HepG2 (cell line): Measurements from ENCODE around the gene KIF20A. TPM values are rescaled to one million over a fixed set of nuclear protein-coding genes. Genes with fewer than 3 reads are reported as not detected.
A peak's percentile ranks its signal among the peaks of the same experiment; 100 is the strongest.

Experiments
- ATAC-seq: fragments of 200-7000 bp; cut with Tn5 transposase; 3 replicates; pipeline ENCODE4 v1.9.1; 2020; ENCODE audit warnings: mild to moderate bottlenecking, moderate library complexity
- BruUV-seq: library from RNA; stranded (reverse); fragments of 400-500 nt; replicated peaks from 2 replicates; lab custom pipeline; 2021; lab: Mats Ljungman, UMichigan
- CTCF ChIA-PET: fragments of 300-600 bp; formaldehyde crosslinking; extraction: SDS; loops from one replicate; lab custom pipeline; 2021; ENCODE audit warnings: low total read pairs, inconsistent platforms, low intra/inter-chr PET ratio; lab: Yijun Ruan, JAX
- POLR2A ChIA-PET: fragments of 350-600 bp; sonication (Branson Sonifier 250); formaldehyde crosslinking; loops from one replicate; lab custom pipeline; 2020; ENCODE audit warnings: antibody characterized with exemption, inconsistent platforms; lab: Yijun Ruan, JAX
- DNase-seq: peaks from one replicate; pipeline ENCODE4 v3.0.0-alpha.2; 2015; ENCODE audit warnings: low spot score
- FAIRE-seq: peaks from 3 replicates; lab custom pipeline; 2011; peaks lifted over from hg19 to GRCh38; lab: Jason Lieb, UNC
- H2AFZ ChIP-seq: one replicate; pipeline ENCODE4 v1.6.1; 2011; ENCODE audit warnings: low read length, inconsistent platforms
- H3K27ac ChIP-seq: fragments of 300-600 bp; 3 replicates; pipeline ENCODE4 v1.8.0; 2011; ENCODE audit warnings: mixed run types, mild to moderate bottlenecking, mixed read lengths, low read length, inconsistent platforms; ENCODE audit not compliant: insufficient read depth; ENCODE audit errors: extremely low read length
- H3K27me3 ChIP-seq, 2 experiments: fragments of 200-600 bp in 1 of 2; 2 replicates in 1 of 2; 3 replicates in 1 of 2; pipeline versions ENCODE4 v1.6.0 to v1.8.0; 2011; ENCODE audit warnings: low read length in 2 of 2, mild to moderate bottlenecking in 2 of 2, moderate library complexity in 2 of 2, inconsistent platforms in 1 of 2; ENCODE audit not compliant: insufficient read depth in 2 of 2, control insufficient read depth in 1 of 2
- H3K36me3 ChIP-seq, 2 experiments: fragments of 200-600 bp in 1 of 2; replicated peaks in 1 of 2; 2 replicates in 1 of 2; 3 replicates in 1 of 2; pipeline versions ENCODE4 v1.5.1 to v1.8.0; 2011; ENCODE audit warnings: low read length in 2 of 2, inconsistent platforms in 1 of 2; ENCODE audit not compliant: insufficient read depth in 2 of 2, control insufficient read depth in 1 of 2
- H3K4me1 ChIP-seq: 2 replicates; pipeline ENCODE4 v1.5.1; 2012; ENCODE audit warnings: low read length, inconsistent platforms; ENCODE audit not compliant: insufficient read depth
- H3K4me2 ChIP-seq: 2 replicates; pipeline ENCODE4 v1.6.0; 2011; ENCODE audit warnings: low read depth, low read length, inconsistent platforms
- H3K4me3 ChIP-seq, 3 experiments: fragments of 200-600 bp in 1 of 3; sonication (generic), shearing (Covaris generic) in 1 of 3; replicated peaks in 1 of 3; 2 replicates each; pipeline ENCODE4 v1.5.1; 2011 to 2016; ENCODE audit warnings: low read length in 3 of 3, inconsistent platforms in 2 of 3, low read depth in 2 of 3, mild to moderate bottlenecking in 2 of 3, control low read depth in 1 of 3, mixed read lengths in 1 of 3; ENCODE audit not compliant: insufficient read depth in 1 of 3
- H3K79me2 ChIP-seq: one replicate; pipeline ENCODE4 v1.6.1; 2011; ENCODE audit warnings: low read length, inconsistent platforms; ENCODE audit not compliant: insufficient read depth
- H3K9ac ChIP-seq: 2 replicates; pipeline ENCODE4 v1.6.0; 2011; ENCODE audit warnings: mild to moderate bottlenecking, low read depth, low read length, inconsistent platforms; ENCODE audit not compliant: insufficient read depth
- H3K9me3 ChIP-seq: 2 replicates; pipeline ENCODE4 v1.5.1; 2012; ENCODE audit warnings: mild to moderate bottlenecking, low read length
- H4K20me1 ChIP-seq: 2 replicates; pipeline ENCODE4 v1.6.0; 2011; ENCODE audit warnings: inconsistent platforms, mild to moderate bottlenecking, low read length, moderate library complexity; ENCODE audit not compliant: insufficient read depth
- ISL2 ChIP-seq: sonication (generic); formaldehyde crosslinking; IDR thresholded peaks from 2 replicates; pipeline ENCODE4 v1.5.0; 2020; ENCODE audit warnings: missing genetic modification reagents
- MEF2D ChIP-seq: sonication (generic); formaldehyde crosslinking; IDR thresholded peaks from 2 replicates; pipeline ENCODE4 v1.5.1; 2020; ENCODE audit warnings: mild to moderate bottlenecking, missing genetic modification reagents
- REL ChIP-seq: sonication (generic); formaldehyde crosslinking; conservative IDR thresholded peaks from 2 replicates; pipeline ENCODE4 v1.8.0; 2022; ENCODE audit warnings: mild to moderate bottlenecking, missing genetic modification reagents, moderate library complexity
- RORA ChIP-seq: sonication (generic); formaldehyde crosslinking; IDR thresholded peaks from 2 replicates; pipeline ENCODE4 v1.5.0; 2020; ENCODE audit warnings: mild to moderate bottlenecking, missing genetic modification reagents, moderate library complexity
- TCF7L2 ChIP-seq: IDR thresholded peaks from 2 replicates; pipeline ENCODE4 v1.6.1; 2011; ENCODE audit warnings: mild to moderate bottlenecking, low read depth, low read length, moderate library complexity
- ZNF180 ChIP-seq: sonication (generic); formaldehyde crosslinking; IDR thresholded peaks from 2 replicates; pipeline ENCODE4 v1.4.0; 2020; ENCODE audit warnings: low read depth, missing genetic modification reagents, borderline replicate concordance
- ZNF382 ChIP-seq: sonication (generic); formaldehyde crosslinking; IDR thresholded peaks from 2 replicates; pipeline ENCODE4 v1.5.0; 2020; ENCODE audit warnings: missing genetic modification reagents, mild to moderate bottlenecking, borderline replicate concordance
- ZNF543 ChIP-seq: sonication (generic); formaldehyde crosslinking; IDR thresholded peaks from 2 replicates; pipeline ENCODE4 v1.4.0; 2020; ENCODE audit warnings: mild to moderate bottlenecking, missing genetic modification reagents
- ZNF724P ChIP-seq: sonication (generic); formaldehyde crosslinking; IDR thresholded peaks from 2 replicates; pipeline ENCODE4 v1.8.0; 2022; ENCODE audit warnings: missing genetic modification reagents, borderline replicate concordance
- WGBS: methylation state at CpG from one replicate; pipeline ENCODE4 v1.1.6; 2017; ENCODE audit warnings: low lambda C conversion rate; 5-methylcytosine and 5-hydroxymethylcytosine counted together
- in situ Hi-C: cut with HindIII; loops from 2 replicates; pipeline ENCODE4 v1.10.0; 2017; ENCODE audit warnings: low pct_unique_long_range_greater_than_20kb; ENCODE audit not compliant: extremely low pct_ligation_motif_present
- intact Hi-C: fragments of 100-400 bp; cut with micrococcal nuclease; formaldehyde crosslinking; loops from one replicate; pipeline ENCODE4 v1.10.0; 2022; ENCODE audit not compliant: unreplicated experiment
- polyA plus RNA-seq, 8 experiments: library from polyadenylated mRNA; depleted of rRNA in 3 of 8; stranded (reverse) in 7 of 8; unstranded in 1 of 8; fragments of >200 nt; fragmentation: Illumina TruSeq in 4 of 8; extraction: Trizol in 4 of 8; gene quantifications; 2 replicates each; pipeline versions ENCODE4 v1.2.1 to v1.2.3, GENCODE V29; 2011 to 2016; ENCODE audit warnings: low read depth in 4 of 8, missing spikeins in 1 of 8, mixed read lengths in 1 of 8; ENCODE audit not compliant: insufficient read depth in 1 of 8
- total RNA-seq, 5 experiments: library from RNA; depleted of rRNA; stranded (reverse); fragments of >200 nt; fragmentation: Illumina TruSeq; extraction: Trizol; gene quantifications; 2 replicates each; pipeline ENCODE4 v1.2.3, GENCODE V29; 2016; ENCODE audit warnings: low read depth in 1 of 5
- TF ChIP-seq, protein P1 (sequence below): sonication (generic); formaldehyde crosslinking; IDR thresholded peaks from 2 replicates; pipeline ENCODE4 v1.5.0; 2020; ENCODE audit warnings: mild to moderate bottlenecking, missing genetic modification reagents
- TF ChIP-seq, protein P2 (sequence below): sonication (generic); formaldehyde crosslinking; conservative IDR thresholded peaks from 2 replicates; pipeline ENCODE4 v1.4.0; 2020; ENCODE audit warnings: missing genetic modification reagents
- TF ChIP-seq, protein P3 (sequence below): sonication (generic); formaldehyde crosslinking; IDR thresholded peaks from 2 replicates; pipeline ENCODE4 v1.5.0; 2020; ENCODE audit warnings: missing genetic modification reagents, mild to moderate bottlenecking, borderline replicate concordance
- TF ChIP-seq, protein P4 (sequence below): sonication (generic); formaldehyde crosslinking; IDR thresholded peaks from 2 replicates; pipeline ENCODE4 v1.4.0; 2020; ENCODE audit warnings: missing genetic modification reagents
- TF ChIP-seq, protein P5 (sequence below): sonication (generic); formaldehyde crosslinking; IDR thresholded peaks from 2 replicates; pipeline ENCODE4 v1.5.0; 2020; ENCODE audit warnings: missing genetic modification reagents, mild to moderate bottlenecking, borderline replicate concordance

The KIF20A gene
- total and polyA plus RNA-seq, 2 of the 13 experiments (the other 11 are each of a cell fraction or from before 2014, with no cell fraction given) = 17.1 to 66.8 TPM

DNA sequence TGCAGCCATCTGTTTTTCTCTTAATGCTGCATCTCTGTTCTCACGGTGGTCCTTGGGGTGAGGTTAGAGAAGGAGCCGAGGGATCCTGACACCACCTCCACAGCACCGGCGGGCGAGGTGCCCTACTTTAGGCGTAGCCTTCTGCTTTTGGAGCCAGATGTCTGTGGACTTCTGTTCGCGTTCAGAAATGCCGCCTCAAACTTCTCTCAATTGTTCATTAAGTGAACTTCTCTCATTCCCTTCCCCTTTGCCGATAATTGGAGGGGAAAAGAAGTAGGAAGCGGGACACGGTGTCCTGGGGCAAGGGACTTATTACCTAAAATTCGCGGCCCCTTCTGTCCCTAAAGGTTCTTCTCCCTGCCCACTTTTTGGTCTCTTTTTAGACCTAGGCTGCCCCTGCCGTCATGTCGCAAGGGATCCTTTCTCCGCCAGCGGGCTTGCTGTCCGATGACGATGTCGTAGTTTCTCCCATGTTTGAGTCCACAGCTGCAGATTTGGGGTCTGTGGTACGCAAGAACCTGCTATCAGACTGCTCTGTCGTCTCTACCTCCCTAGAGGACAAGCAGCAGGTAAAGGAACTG, 455 bp downstream of the KIF20A start:
- Histone ChIP-seq H3K4me2 (peak overlapping the region; percentile 94), H3K9ac (peak overlapping the region; percentile 83), H4K20me1 (no peaks in the 10 kb centered on the region), H2AFZ (no peak overlapping the region), H3K27me3 (no peaks in the 10 kb centered on the region; a peak in 1 of 5 replicates), H3K79me2 (peaks cover 37% of the 10 kb centered on the region), H3K9me3 (no peaks in the 10 kb centered on the region), H3K4me1 (peaks cover 36% of the 10 kb centered on the region), H3K4me3 (peak overlapping the region; percentile 63 to 92 (median 87)), H3K27ac (peak overlapping the region; percentile 96), H3K36me3 (peaks cover 17 to 40% of the 10 kb centered on the region in 2 experiments)
- TSS peak; percentile 77 for BruUV-seq
- ChIA-PET POLR2A (interaction anchor here (0.6 to 2.8 kb wide), 5 partner anchors 16 to 173 kb away, joined by 3 to 9 read pairs (median 5); partner anchors contain the start of genes CDC23, CDC25C and KDM3B), CTCF (interaction anchor here (2.1 kb wide), 1 partner anchor 104 kb away, joined by 18 read pairs; no protein-coding TSS in a partner anchor)
- FAIRE-seq (no peak), DNase-seq (peak; percentile 8), ATAC-seq (peak; percentile 20)
- intact Hi-C loops (loop anchor here (5.0 kb wide), 1 partner anchor 173 kb away; the partner anchor contains the start of gene KDM3B), in situ Hi-C loops (loop anchor here (25.0 kb wide), 1 partner anchor 233 kb away; no protein-coding TSS in a partner anchor)
- 1% methylated on average over 23 of the region's 23 CpGs for WGBS
- TF ChIP-seq, protein P1, sequence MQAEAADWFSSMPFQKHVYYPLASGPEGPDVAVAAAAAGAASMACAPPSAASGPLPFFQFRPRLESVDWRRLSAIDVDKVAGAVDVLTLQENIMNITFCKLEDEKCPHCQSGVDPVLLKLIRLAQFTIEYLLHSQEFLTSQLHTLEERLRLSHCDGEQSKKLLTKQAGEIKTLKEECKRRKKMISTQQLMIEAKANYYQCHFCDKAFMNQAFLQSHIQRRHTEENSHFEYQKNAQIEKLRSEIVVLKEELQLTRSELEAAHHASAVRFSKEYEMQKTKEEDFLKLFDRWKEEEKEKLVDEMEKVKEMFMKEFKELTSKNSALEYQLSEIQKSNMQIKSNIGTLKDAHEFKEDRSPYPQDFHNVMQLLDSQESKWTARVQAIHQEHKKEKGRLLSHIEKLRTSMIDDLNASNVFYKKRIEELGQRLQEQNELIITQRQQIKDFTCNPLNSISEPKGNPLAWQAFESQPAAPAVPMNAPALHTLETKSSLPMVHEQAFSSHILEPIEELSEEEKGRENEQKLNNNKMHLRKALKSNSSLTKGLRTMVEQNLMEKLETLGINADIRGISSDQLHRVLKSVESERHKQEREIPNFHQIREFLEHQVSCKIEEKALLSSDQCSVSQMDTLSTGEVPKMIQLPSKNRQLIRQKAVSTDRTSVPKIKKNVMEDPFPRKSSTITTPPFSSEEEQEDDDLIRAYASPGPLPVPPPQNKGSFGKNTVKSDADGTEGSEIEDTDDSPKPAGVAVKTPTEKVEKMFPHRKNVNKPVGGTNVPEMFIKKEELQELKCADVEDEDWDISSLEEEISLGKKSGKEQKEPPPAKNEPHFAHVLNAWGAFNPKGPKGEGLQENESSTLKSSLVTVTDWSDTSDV (CRISPR knock-in tag) = peak; percentile 53; the same call in 1 of the 2 replicates
- TF ChIP-seq, protein P2, sequence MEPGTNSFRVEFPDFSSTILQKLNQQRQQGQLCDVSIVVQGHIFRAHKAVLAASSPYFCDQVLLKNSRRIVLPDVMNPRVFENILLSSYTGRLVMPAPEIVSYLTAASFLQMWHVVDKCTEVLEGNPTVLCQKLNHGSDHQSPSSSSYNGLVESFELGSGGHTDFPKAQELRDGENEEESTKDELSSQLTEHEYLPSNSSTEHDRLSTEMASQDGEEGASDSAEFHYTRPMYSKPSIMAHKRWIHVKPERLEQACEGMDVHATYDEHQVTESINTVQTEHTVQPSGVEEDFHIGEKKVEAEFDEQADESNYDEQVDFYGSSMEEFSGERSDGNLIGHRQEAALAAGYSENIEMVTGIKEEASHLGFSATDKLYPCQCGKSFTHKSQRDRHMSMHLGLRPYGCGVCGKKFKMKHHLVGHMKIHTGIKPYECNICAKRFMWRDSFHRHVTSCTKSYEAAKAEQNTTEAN (CRISPR knock-in tag) = 0 out of 2 replicates have a peak, but pooled peaks have one; percentile 25
- TF ChIP-seq ISL2 = 0 out of 2 replicates have a peak, but pooled peaks have one; percentile 22
- TF ChIP-seq, protein P3, sequence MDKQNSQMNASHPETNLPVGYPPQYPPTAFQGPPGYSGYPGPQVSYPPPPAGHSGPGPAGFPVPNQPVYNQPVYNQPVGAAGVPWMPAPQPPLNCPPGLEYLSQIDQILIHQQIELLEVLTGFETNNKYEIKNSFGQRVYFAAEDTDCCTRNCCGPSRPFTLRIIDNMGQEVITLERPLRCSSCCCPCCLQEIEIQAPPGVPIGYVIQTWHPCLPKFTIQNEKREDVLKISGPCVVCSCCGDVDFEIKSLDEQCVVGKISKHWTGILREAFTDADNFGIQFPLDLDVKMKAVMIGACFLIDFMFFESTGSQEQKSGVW (CRISPR knock-in tag) = no peak
- TF ChIP-seq RORA (CRISPR knock-in tag) = no peak
- TF ChIP-seq, protein P4, sequence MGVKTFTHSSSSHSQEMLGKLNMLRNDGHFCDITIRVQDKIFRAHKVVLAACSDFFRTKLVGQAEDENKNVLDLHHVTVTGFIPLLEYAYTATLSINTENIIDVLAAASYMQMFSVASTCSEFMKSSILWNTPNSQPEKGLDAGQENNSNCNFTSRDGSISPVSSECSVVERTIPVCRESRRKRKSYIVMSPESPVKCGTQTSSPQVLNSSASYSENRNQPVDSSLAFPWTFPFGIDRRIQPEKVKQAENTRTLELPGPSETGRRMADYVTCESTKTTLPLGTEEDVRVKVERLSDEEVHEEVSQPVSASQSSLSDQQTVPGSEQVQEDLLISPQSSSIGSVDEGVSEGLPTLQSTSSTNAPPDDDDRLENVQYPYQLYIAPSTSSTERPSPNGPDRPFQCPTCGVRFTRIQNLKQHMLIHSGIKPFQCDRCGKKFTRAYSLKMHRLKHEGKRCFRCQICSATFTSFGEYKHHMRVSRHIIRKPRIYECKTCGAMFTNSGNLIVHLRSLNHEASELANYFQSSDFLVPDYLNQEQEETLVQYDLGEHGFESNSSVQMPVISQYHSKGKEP (CRISPR knock-in tag) = no peak
- no peak for TF ChIP-seq ZNF724P (CRISPR knock-in tag)
- no peak for TF ChIP-seq ZNF382 (CRISPR knock-in tag)
- TF ChIP-seq MEF2D (CRISPR knock-in tag) = 0 out of 2 replicates have a peak, but pooled peaks have one; percentile 25
- TF ChIP-seq, protein P5, sequence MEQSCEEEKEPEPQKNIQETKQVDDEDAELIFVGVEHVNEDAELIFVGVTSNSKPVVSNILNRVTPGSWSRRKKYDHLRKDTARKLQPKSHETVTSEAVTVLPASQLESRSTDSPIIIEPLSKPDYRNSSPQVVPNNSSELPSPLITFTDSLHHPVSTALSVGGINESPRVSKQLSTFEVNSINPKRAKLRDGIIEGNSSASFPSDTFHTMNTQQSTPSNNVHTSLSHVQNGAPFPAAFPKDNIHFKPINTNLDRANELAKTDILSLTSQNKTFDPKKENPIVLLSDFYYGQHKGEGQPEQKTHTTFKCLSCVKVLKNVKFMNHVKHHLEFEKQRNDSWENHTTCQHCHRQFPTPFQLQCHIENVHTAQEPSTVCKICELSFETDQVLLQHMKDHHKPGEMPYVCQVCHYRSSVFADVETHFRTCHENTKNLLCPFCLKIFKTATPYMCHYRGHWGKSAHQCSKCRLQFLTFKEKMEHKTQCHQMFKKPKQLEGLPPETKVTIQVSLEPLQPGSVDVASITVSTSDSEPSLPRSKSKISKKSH (CRISPR knock-in tag) = 0 out of 2 replicates have a peak, but pooled peaks have one; percentile 8
- no peak for TF ChIP-seq ZNF543 (CRISPR knock-in tag)
- no peak for TF ChIP-seq TCF7L2
- TF ChIP-seq REL (CRISPR knock-in tag) = 0 out of 2 replicates have a peak, but pooled peaks have one; percentile 18
- no peak for TF ChIP-seq ZNF180
